ENCODE measurements around the gene MOK. TPM values are rescaled to one million over a fixed set of nuclear protein-coding genes. Genes with fewer than 3 reads are reported as not detected.

Gene MOK
- total and polyA plus RNA-seq, 2 of the 4 experiments (the other 2 are of a cell fraction): 16.8 to 48.5 TPM

DNA sequence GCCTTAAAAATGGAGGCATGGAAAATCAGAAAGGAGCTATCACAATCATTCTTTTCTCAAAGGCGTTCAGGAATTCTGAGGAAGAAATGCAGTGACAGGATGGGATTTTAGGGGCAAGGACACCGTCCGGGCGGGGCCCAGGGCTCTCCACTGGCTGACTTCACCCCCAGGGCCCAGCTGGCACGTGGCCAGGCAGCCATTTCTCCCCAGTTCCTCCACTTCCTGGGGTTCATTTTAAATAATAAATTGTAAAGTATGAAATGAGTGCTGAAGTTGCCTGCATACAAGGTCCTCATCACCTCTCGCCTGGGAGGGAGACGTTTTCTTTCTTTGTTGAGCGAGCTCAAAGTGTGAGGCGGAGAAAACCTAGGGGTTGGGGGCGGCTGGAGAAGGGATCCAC, 91.5 kb downstream of the MOK start:
- Histone ChIP-seq H3K4me2 (ENCODE audit: low read depth, low read length) (no peak overlapping the region), H2AK9ac (replicated peaks; ENCODE audit: low read depth, low read length, poor library complexity) (no peak overlapping the region), H3K4me3 (ENCODE audit: insufficient read depth, low read depth, low read length) (no peak overlapping the region), H3K79me1 (ENCODE audit: low read depth in 1 of 2, low read length in 2 of 2) (peaks cover 28 to 73% of the 10 kb centered on the region in 2 experiments), H3K36me3 (ENCODE audit: control insufficient read depth, insufficient read depth, low read length) (peaks cover 17% of the 10 kb centered on the region), H3K23ac (ENCODE audit: low read depth, low read length) (no peak overlapping the region), H2BK5ac (ENCODE audit: low read depth, low read length, poor library complexity, severe bottlenecking) (no peak overlapping the region), H3K4me1 (ENCODE audit: control insufficient read depth, insufficient read depth, low read length) (peaks cover 9% of the 10 kb centered on the region), H2AK5ac (ENCODE audit: low read depth, low read length) (no peak overlapping the region), H3K18ac (ENCODE audit: low read depth, low read length) (no peak overlapping the region), H3K9me1 (ENCODE audit: insufficient read depth, low read length) (peaks cover 18% of the 10 kb centered on the region), H3K27me3 (ENCODE audit: control insufficient read depth, insufficient read depth, low read length) (no peaks in the 10 kb centered on the region), H3K27ac (ENCODE audit: insufficient read depth, low read length) (no peak overlapping the region), H3K9me3 (ENCODE audit: control insufficient read depth, insufficient read depth, low read length) (no peaks in the 10 kb centered on the region), H2BK15ac (ENCODE audit: low read depth, low read length) (no peak overlapping the region), H4K5ac (ENCODE audit: low read depth, low read length) (no peak overlapping the region), H2AFZ (replicated peaks; ENCODE audit: low read length, poor library complexity) (no peak overlapping the region), H4K20me1 (ENCODE audit: insufficient read depth, low read length) (peaks cover 15% of the 10 kb centered on the region), H3K4ac (ENCODE audit: low read depth, low read length) (no peak overlapping the region), H3K9ac (ENCODE audit: low read depth, low read length) (no peak overlapping the region), H4K91ac (ENCODE audit: insufficient read depth, low read depth, low read length) (no peak overlapping the region), H4K8ac (ENCODE audit: low read depth in 2 of 2, low read length in 2 of 2) (no peak overlapping the region), H3K56ac (ENCODE audit: extremely low read depth, insufficient read depth, low read length) (no peak overlapping the region), H2BK20ac (ENCODE audit: low read depth, low read length) (no peak overlapping the region), H3K14ac (replicated peaks; ENCODE audit: low read depth, low read length) (no peak overlapping the region), H2BK120ac (ENCODE audit: low read depth, low read length) (no peak overlapping the region)
- BruUV-seq (replicated peaks): no TSS peak
- DNase-seq (no peak), ATAC-seq (ENCODE audit: low read depth) (no peak)
- dilution Hi-C loops (cut with HindIII; ENCODE audit: low sequenced_read_pairs, unreplicated experiment): no loop called here
- intact Hi-C loops (cut with micrococcal nuclease): no loop called here
- in situ Hi-C loops (cut with MboI; ENCODE audit: low sequenced_read_pairs): no loop called here
- no peak for TF ChIP-seq MAFK (IDR thresholded peaks at IDR 0.05; ENCODE audit: low read depth, low read length)
- TF ChIP-seq RAD21 (IDR thresholded peaks at IDR 0.05; ENCODE audit: low read length): no peak
- TF ChIP-seq CTCF (conservative IDR thresholded peaks at IDR 0.05; ENCODE audit: low read depth, low read length): no peak
- no peak for TF ChIP-seq RFX5 (IDR thresholded peaks at IDR 0.05; ENCODE audit: low read depth, low read length)
- no peak for TF ChIP-seq POLR2A (IDR thresholded peaks at IDR 0.05; ENCODE audit: low read depth, low read length)
- no peak for TF ChIP-seq BHLHE40 (IDR thresholded peaks at IDR 0.05; ENCODE audit: low read depth, low read length)
- no peak for TF ChIP-seq ELK1 (IDR thresholded peaks at IDR 0.05; ENCODE audit: borderline replicate concordance, low read depth, low read length)
- no peak for TF ChIP-seq FOS (IDR thresholded peaks at IDR 0.05; ENCODE audit: low read depth, low read length)
- TF ChIP-seq USF2 (IDR thresholded peaks at IDR 0.05; ENCODE audit: low read depth, low read length): no peak
- ChIA-PET CTCF (no interaction called here), POLR2A (ENCODE audit: unreplicated experiment) (no interaction called here)
- 100% methylated on average over 1 of the region's 10 CpGs; no CpG with 5 or more reads in 1 of the 2 experiments for WGBS, 2 experiments (ENCODE audit: extremely low coverage in 2 of 2, insufficient read length in 1 of 2)
